Measurements from ENCODE around the gene SORBS1. TPM values are rescaled to one million over a fixed set of nuclear protein-coding genes. Genes with fewer than 3 reads are reported as not detected.

The SORBS1 gene
- total RNA-seq, 1 donor from 2014 or later, result 28.2 TPM

- Mint-ChIP-seq H3K9me3 (no peaks in the 10 kb centered on the region), H3K27ac (no peak overlapping the region), H3K36me3 (no peaks in the 10 kb centered on the region), H3K27me3 (no peaks in the 10 kb centered on the region), H3K4me1 (ENCODE audit: unreplicated experiment) (peaks cover 4% of the 10 kb centered on the region), H3K4me3 (no peak overlapping the region)
- no peak for TF ChIP-seq CTCF (conservative IDR thresholded peaks at IDR 0.05)
- no peak for DNase-seq (ENCODE audit: extremely low spot score, unreplicated experiment)
Observed at GRCh38 chr10:95516774-95517373, 44.3 kb downstream of the SORBS1 start.

- no peak for TF ChIP-seq CTCF (conservative IDR thresholded peaks at IDR 0.05)
- Mint-ChIP-seq H3K27ac (no peak overlapping the region), H3K4me3 (no peak overlapping the region), H3K36me3 (no peaks in the 10 kb centered on the region), H3K9me3 (no peaks in the 10 kb centered on the region), H3K4me1 (ENCODE audit: unreplicated experiment) (peaks cover 4% of the 10 kb centered on the region), H3K27me3 (no peaks in the 10 kb centered on the region)
- no peak for DNase-seq (ENCODE audit: extremely low spot score, unreplicated experiment)
Observed at GRCh38 chr10:95513941-95514392, 47.2 kb downstream of the SORBS1 start.

GRCh38 chr10:95513008-95513589, 48.1 kb downstream of the SORBS1 start:
- no peak for DNase-seq (ENCODE audit: extremely low spot score, unreplicated experiment)
- H3K36me3 Mint-ChIP-seq, result no peaks in the 10 kb centered on the region

GRCh38 chr10:95511314-95511713, 49.9 kb downstream of the SORBS1 start:
- no peak for TF ChIP-seq CTCF (conservative IDR thresholded peaks at IDR 0.05)
- no peak overlapping the region for H3K4me3 Mint-ChIP-seq
- no peaks in the 10 kb centered on the region for H3K27me3 Mint-ChIP-seq
- no peak overlapping the region for H3K27ac Mint-ChIP-seq
- H3K9me3 Mint-ChIP-seq, result no peaks in the 10 kb centered on the region
- H3K36me3 Mint-ChIP-seq, result no peaks in the 10 kb centered on the region
- no peak for DNase-seq (ENCODE audit: extremely low spot score, unreplicated experiment)
- H3K4me1 Mint-ChIP-seq (ENCODE audit: unreplicated experiment), result peaks cover 16% of the 10 kb centered on the region

More at GRCh38 chr10:95513008-95513589, 48.1 kb downstream of the SORBS1 start:
- H3K27ac Mint-ChIP-seq, result no peak overlapping the region
- H3K9me3 Mint-ChIP-seq, result no peaks in the 10 kb centered on the region
- no peak overlapping the region for H3K4me3 Mint-ChIP-seq
- TF ChIP-seq CTCF (conservative IDR thresholded peaks at IDR 0.05), result no peak
- no peaks in the 10 kb centered on the region for H3K27me3 Mint-ChIP-seq
- H3K4me1 Mint-ChIP-seq (ENCODE audit: unreplicated experiment), result peaks cover 11% of the 10 kb centered on the region

GRCh38 chr10:95509251-95509650, 51.9 kb downstream of the SORBS1 start:
- no peak for TF ChIP-seq CTCF (conservative IDR thresholded peaks at IDR 0.05)
- H3K4me3 Mint-ChIP-seq, result no peak overlapping the region
- peaks cover 32% of the 10 kb centered on the region for H3K4me1 Mint-ChIP-seq (ENCODE audit: unreplicated experiment)
- no peak for DNase-seq (ENCODE audit: extremely low spot score, unreplicated experiment)
- no peaks in the 10 kb centered on the region for H3K27me3 Mint-ChIP-seq
- H3K9me3 Mint-ChIP-seq, result no peaks in the 10 kb centered on the region
- no peaks in the 10 kb centered on the region for H3K36me3 Mint-ChIP-seq
- H3K27ac Mint-ChIP-seq, result no peak overlapping the region

Measured in type B pancreatic cell (in vitro differentiated cells).